HL-60 (cell line): ENCODE measurements around the gene STX12.

Experiments
- GABPA ChIP-seq: IDR thresholded peaks from 2 replicates; pipeline ENCODE4 v1.6.1; 2012; ENCODE audit warnings: low read depth
- TF ChIP-seq, protein P1 (sequence below): IDR thresholded peaks from one replicate; pipeline ENCODE4 v1.5.1; 2011; ENCODE audit warnings: low read length, control low read depth, inconsistent platforms; ENCODE audit not compliant: insufficient read depth

DNA sequence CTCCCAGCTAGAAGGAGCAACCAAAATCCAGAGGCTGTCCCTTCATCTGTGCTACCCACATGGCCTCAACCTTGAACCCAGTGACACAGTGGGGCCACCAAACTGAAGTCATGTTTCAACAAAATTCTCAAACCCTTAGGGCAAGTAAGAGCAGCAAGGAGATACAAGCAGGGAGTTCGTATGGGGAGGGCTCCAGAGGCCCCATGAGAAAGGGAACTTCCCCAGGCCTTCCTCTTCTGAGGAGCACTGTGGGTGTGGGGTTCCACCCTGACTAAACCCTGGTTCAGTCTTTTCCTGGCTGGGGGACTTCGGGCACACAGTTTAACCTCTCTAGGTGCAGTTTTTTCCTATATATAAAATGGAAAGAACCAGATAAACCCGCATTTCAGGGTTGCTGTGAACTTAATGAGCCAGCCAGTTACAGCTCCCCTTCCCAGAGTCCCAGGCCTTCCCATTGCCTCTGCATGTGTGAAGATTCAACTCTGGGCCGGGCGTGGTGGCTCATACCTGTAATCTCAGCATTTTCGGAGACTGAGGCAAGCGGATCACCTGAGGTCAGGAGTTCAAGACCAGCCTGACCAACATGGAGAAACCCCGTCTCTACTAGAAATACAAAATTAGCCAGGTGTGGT is 91.4 kb downstream of the STX12 start:
- TF ChIP-seq GABPA = no peak
- TF ChIP-seq, protein P1, sequence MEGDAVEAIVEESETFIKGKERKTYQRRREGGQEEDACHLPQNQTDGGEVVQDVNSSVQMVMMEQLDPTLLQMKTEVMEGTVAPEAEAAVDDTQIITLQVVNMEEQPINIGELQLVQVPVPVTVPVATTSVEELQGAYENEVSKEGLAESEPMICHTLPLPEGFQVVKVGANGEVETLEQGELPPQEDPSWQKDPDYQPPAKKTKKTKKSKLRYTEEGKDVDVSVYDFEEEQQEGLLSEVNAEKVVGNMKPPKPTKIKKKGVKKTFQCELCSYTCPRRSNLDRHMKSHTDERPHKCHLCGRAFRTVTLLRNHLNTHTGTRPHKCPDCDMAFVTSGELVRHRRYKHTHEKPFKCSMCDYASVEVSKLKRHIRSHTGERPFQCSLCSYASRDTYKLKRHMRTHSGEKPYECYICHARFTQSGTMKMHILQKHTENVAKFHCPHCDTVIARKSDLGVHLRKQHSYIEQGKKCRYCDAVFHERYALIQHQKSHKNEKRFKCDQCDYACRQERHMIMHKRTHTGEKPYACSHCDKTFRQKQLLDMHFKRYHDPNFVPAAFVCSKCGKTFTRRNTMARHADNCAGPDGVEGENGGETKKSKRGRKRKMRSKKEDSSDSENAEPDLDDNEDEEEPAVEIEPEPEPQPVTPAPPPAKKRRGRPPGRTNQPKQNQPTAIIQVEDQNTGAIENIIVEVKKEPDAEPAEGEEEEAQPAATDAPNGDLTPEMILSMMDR = no peak
